GM18873 (cell line): ENCODE results near the gene TMEM150C.

Experiments used
- ATAC-seq: cut with Tn5 transposase; IDR thresholded peaks from one replicate; pipeline ENCODE4 v1.9.1; 2021; ENCODE audit warnings: mild to moderate bottlenecking, moderate library complexity, moderate number of reproducible peaks; ENCODE audit not compliant: unreplicated experiment, low FRiP score

TMEM150C gene

GRCh38 chr4:82561786-82562563, at the start of gene TMEM150C:
TSS of gene TMEM150C (minus strand) at chr4:82561988. CDS start at chr4:82504657, 57,331 bp downstream.
- no peak for ATAC-seq

DNA sequence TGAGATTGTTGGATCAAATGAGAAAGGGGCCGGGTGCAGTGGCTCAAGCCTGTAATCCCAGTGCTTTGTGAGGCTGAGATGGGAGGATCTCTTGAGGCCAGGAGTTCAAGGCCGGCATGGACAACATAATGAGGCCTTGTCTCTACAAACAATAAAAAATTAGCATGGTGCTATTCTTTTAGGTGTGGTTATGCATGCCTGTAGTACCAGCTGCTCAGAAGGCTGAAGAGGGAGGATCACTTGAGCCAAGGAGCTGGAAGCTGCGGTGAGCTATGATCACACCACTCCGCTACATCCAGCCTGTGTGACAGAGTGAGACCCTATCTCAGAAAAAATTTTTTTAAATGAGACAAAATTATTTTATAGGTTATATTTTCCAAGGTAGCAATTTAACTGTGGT, 49.7 kb upstream of the TMEM150C start:
- ATAC-seq: no peak

DNA sequence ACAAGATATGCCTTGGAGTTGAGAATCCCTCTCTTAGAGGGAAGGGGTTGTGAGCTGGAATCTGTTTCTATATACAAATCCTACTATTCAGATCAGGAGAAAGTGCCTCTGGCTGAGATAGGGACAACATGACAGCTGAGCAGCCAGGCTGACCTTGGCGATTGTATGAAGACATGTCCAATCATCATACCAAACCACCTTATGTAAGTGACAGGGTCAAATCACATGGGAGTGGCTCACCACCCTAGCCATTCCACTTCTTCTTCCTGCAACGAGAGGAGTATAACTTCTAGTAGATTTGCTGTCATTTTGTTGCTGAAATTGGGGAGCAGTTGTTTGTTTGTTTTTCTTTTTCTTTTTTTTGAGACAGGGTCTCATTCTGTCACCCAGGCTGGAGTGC, 48.3 kb upstream of the TMEM150C start:
- no peak for ATAC-seq

DNA sequence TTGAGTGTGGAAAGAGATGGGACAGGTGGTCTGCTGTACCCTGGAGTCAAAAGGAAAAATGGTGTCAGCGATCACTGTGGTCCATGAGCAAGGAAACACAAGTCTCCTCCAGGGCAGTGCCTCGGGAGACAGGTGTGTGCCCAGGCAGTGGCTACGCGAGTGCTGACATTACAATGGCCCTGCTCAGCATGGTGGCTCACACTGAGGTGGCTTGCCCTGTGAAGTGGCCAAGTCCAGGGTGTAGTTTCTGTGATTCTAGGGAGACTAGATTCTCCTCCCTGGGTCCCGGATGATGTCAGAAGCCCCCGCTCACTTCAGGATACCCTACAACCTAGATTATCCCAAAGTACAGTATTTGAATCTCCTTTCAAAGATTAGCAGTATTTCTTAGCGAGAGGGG, 44.8 kb upstream of the TMEM150C start:
- ATAC-seq: no peak

DNA sequence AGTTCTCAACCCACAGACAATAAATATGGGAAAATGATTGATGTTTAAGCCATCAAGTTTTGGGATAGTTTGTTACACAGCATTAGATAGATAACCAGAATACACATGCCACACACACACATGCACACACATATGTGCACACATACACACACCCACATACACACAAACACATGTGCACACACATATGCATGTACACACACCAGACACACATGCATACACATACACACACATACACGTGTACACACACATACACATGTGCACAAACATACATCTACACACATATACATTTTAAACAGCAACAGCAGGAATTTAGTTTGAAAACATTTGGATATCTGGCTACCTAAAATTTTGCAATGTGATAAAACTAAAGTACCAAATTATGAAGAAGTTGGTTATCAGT, 42.7 kb upstream of the TMEM150C start:
- ATAC-seq: no peak

GRCh38 chr4:82601242-82602015, 39.6 kb upstream of the TMEM150C start:
- no peak for ATAC-seq

GRCh38 chr4:82599336-82599735, 37.5 kb upstream of the TMEM150C start:
- no peak for ATAC-seq

- no peak for ATAC-seq
These were observed 32.7 kb upstream of the TMEM150C start for GRCh38 chr4:82594456-82594855.

- ATAC-seq: no peak
These were observed 31.6 kb upstream of the TMEM150C start for GRCh38 chr4:82593411-82593810.

DNA sequence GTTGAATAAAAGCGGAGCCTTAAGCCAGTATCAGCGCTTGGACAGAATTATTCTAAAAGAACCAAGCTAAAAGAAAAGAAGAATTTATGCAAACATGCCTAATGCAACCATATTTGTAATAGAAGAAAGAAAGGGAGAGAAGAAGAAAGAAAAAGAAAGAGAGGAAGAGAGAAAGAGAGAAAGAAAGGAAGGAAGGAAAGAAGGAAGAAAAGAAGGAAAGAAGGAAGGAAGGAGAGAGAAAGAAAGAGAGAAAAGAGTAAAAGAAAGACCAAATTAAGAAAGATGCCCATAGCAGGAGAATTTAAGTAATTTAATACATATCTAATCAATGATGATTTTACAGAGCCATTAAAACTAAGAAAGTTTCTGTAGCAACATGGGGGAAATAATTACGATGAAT, 30.9 kb upstream of the TMEM150C start:
- no peak for ATAC-seq

DNA sequence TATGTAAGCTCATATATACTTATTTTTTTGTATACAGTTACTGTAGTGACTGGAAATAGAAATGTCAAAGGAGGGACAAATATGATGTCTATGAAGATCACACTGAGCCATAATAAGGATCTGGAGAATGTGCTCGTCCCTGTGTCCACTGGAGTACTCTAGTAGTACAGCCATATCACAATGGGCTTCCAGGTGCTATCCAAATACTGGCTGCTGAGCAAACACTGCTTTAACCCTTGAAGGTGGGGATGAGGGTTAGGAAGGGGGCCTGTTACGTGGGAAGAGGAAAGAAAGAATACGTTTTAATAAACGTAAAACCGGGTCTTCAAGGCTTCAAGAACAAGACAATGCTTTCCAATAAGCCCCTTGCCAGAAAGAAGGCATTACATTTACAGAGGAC, 29.8 kb upstream of the TMEM150C start:
- ATAC-seq: no peak

- no peak for ATAC-seq
These were observed 28.0 kb upstream of the TMEM150C start for GRCh38 chr4:82589756-82590155.

DNA sequence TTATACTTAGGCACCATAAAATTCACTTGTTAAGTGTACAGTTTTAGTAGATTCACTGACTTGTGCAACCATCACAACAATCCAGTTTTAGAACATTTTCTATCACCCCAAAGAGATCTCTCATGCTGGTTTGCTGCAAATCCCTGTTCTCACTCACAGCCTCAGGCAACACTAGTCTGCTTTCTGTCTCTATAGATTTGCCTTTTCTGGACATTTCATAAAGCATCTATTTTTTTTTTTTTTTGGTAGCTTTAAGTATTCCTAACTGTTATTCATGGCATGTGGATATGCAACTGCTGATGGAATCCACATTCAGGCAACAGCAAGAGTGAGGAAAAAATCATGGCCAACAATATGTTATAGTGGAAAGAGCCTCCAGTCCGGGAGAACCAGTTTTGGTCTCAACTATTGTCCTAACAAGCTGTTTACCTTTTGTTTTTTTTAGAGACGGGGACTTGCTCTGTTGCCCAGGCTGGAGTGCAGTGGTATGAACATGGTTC, 27.0 kb upstream of the TMEM150C start:
- ATAC-seq: no peak

DNA sequence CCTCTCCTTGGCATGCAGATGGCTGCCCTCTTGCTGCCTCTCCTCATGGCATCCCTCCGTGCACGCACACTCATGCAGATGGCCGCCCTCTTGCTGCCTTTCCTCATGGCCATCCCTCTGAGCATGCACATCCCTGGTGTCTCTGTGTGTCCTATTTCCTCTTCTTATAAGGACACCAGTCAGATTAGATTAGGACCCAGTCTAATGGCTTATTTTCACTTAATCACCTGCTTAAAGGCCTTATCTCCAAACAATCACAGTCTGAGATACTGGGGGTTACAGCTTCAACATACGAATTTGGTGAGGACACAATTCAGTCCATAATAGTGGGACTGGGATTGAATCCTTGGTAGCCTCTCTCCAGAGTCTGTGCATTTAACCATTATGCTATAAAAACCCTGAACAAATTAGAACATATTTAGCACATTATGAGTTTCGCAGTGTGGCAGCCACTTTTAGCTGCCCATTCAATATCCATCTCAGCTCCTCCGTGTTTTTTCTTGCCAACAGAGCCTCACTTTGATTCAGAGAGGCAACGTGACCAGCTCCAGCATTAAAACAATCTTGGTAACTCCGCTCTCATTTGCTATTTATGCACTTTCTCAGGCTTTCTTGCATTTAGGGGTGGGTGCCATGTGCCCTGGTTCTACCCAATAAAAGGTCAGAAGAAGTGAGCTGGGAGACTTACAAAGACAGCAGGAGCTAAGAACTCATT, 26.2 kb upstream of the TMEM150C start:
- no peak for ATAC-seq

DNA sequence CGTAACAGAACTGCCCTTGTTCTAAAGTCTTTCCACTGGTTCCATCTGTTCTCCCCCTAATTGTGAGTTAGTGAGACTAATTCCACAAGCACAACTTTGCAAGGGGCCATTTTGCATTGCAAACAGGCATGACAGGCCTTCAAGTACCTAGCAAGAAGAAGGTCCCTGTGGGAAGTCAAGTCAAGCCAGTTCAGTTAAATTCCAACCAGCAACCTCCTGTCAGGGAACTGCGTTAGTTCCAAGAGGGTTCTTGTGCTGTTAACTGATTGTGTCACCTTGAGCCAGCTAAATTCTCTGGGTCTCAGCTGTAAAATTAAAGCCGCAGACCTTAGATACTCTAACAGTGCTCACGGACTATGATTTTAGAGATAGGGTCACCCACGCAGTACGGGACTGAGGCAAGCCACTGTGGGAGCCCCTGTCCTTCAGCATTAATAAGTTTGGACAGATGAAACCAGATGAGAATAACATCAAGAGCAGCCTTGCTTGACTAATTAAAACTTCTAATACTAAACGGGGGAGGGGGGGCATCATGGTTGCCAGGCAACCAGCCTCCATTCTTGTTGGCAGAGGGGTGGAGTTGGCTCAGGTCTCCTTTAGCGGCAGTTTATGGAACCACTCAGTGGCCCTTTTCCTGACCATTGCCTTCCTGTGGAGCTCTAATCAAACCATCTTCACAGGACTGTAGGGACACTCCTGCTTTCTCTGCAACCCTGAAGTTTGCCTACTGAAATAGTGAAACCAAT, 24.1 kb upstream of the TMEM150C start:
- no peak for ATAC-seq

DNA sequence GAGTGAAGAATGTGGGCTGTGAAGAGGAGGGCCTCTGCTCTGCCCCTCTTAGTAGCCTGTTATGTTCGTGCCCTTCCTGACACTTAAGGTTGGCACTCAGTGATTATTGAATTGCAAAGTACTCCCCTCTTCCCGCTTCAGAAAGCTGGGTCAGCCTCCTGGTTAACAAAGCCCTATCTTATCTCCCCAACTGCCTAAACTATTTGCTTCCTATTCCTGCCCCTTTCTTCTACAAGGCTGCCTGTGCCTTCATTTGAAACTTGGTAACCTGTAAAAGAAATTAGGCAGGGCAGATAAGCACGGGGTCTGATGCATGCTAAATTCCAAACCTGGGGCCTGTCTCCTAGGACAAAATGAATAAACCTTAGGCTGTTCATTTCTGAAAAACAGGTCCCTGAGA, 23.1 kb upstream of the TMEM150C start:
- ATAC-seq: no peak

DNA sequence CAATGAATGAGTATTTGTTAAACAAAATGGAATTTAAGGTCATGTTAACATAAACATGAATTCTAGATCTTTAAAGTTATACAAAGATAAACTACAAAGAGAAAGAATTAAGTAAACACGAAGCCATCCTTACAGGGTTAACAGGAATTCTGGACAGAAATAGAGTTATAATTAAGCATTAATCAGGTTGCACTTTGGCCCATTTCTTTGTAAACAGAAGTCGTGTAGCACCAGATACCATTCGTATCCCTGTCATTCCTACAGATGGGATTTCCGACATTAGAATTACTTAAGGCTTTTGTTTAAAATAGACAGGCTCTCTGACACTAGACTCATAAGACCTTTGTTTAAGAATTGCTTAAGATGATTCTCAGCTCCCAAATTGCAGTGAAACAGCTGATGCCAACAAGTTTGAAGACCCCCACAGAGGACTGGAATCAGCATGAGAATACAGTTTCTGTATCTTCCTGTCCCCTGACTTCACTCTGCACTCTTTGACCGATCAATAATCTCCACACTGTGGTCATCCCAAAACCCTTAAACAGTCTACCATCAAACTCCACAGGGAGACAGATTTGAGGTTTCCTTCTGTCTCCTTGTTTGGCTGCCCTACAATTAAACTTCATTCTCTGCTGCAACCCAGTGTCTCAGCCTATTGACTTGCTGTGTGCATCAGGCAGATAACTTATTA, 22.3 kb upstream of the TMEM150C start:
- ATAC-seq: no peak

DNA sequence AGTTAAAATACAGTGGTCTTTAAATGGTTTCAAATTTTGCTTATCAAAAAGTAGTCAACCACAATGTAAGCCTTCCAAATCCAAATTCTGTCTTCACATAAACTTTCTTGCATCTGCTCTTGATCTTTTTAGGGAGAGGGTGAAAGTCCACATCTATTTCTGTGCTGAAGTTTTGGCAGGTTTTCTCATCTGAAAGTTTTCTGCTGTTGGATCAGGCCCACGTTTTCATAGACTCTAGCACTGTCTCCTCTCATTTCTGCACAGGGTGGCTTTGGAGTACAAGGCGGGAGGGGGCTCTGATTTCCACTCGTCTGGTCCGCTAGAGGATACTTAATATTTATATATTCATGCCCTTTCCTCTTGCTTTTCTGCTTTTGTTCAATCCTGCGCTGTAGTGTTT, 18.1 kb upstream of the TMEM150C start:
- no peak for ATAC-seq

DNA sequence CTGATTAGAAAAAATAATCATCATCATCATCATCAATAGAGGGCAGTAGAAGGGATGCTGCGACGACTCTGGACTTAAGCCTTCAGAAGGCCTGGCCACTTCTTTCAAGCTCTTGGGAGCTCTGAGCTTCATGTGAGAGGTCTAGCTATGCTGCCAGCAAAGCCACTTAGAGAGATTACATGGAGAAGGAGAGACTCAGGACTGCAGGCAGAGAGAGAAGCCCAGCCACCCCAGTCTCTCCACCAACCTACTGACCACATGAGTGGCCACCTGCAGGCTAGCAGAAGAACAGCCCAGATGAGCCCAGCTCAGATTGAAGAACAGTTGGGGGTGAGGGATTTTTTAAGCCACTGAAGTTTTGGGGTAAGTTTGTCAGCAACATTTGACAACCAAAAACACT, 17.1 kb upstream of the TMEM150C start:
- no peak for ATAC-seq

GRCh38 chr4:82577451-82577850, 15.7 kb upstream of the TMEM150C start:
- ATAC-seq: no peak
